Tibial nerve (tissue), 4 donors: ENCODE results near the gene TRMU.

ENCODE experiments used
- EP300 ChIP-seq, 2 donors: sonication (generic); formaldehyde crosslinking; IDR thresholded peaks; one replicate each; pipeline ENCODE4 v1.6.1; 2017; ENCODE audit warnings: antibody characterized with exemption in 2 of 2, mild to moderate bottlenecking in 1 of 2
- POLR2A ChIP-seq, 2 donors: fragments of 450-650 bp; IDR thresholded peaks; one replicate each; pipeline ENCODE4 v1.6.1; 2017; ENCODE audit warnings: antibody characterized with exemption in 2 of 2, mild to moderate bottlenecking in 2 of 2, moderate library complexity in 2 of 2
- TF ChIP-seq, protein P1 (sequence below), 5 experiments: fragments of 200-600 bp in 3 of 5; fragments of 450-650 bp in 2 of 5; sonication (generic) in 3 of 5; IDR thresholded peaks; one replicate each; pipeline ENCODE4 v1.5.1; 2016 to 2019; ENCODE audit warnings: antibody characterized with exemption in 5 of 5, mild to moderate bottlenecking in 3 of 5, moderate library complexity in 2 of 5

- TF ChIP-seq, protein P1, sequence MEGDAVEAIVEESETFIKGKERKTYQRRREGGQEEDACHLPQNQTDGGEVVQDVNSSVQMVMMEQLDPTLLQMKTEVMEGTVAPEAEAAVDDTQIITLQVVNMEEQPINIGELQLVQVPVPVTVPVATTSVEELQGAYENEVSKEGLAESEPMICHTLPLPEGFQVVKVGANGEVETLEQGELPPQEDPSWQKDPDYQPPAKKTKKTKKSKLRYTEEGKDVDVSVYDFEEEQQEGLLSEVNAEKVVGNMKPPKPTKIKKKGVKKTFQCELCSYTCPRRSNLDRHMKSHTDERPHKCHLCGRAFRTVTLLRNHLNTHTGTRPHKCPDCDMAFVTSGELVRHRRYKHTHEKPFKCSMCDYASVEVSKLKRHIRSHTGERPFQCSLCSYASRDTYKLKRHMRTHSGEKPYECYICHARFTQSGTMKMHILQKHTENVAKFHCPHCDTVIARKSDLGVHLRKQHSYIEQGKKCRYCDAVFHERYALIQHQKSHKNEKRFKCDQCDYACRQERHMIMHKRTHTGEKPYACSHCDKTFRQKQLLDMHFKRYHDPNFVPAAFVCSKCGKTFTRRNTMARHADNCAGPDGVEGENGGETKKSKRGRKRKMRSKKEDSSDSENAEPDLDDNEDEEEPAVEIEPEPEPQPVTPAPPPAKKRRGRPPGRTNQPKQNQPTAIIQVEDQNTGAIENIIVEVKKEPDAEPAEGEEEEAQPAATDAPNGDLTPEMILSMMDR (IDR thresholded peaks at IDR 0.05), result no peak
- TF ChIP-seq POLR2A (IDR thresholded peaks at IDR 0.05), result no peak
- no peak for TF ChIP-seq EP300 (IDR thresholded peaks at IDR 0.05)
Measured at GRCh38 chr22:46286006-46286405, 49.5 kb upstream of the TRMU start.
